Progenitor cell of endocrine pancreas (in vitro differentiated cells): Measurements from ENCODE around the gene AKTIP. TPM values are rescaled to one million over a fixed set of nuclear protein-coding genes. Genes with fewer than 3 reads are reported as not detected.
"Not testable (repeated sequence)": the region's sequence is repeated elsewhere in the genome, so short reads cannot be mapped to it uniquely, and the experiment has no call there.

Experiments used
- DNase-seq: peaks from one replicate; pipeline ENCODE4 v3.0.0; 2021; ENCODE audit warnings: low spot score; ENCODE audit not compliant: unreplicated experiment
- H3K27ac Mint-ChIP-seq: 2 replicates; pipeline ENCODE4 v1.8.0; 2021; ENCODE audit warnings: mild to moderate bottlenecking, moderate library complexity, mixed read lengths
- H3K27me3 Mint-ChIP-seq: 2 replicates; pipeline ENCODE4 v1.8.0; 2021; ENCODE audit warnings: mixed read lengths
- H3K36me3 Mint-ChIP-seq: 2 replicates; pipeline ENCODE4 v1.8.0; 2022; ENCODE audit warnings: mixed read lengths; ENCODE audit not compliant: insufficient read depth
- H3K4me1 Mint-ChIP-seq: 2 replicates; pipeline ENCODE4 v1.8.0; 2021; ENCODE audit warnings: low read depth, mixed read lengths
- H3K4me3 Mint-ChIP-seq: 2 replicates; pipeline ENCODE4 v1.8.0; 2021; ENCODE audit warnings: low read depth, mild to moderate bottlenecking, moderate library complexity, mixed read lengths
- H3K9me3 Mint-ChIP-seq: 2 replicates; pipeline ENCODE4 v1.8.0; 2021; ENCODE audit warnings: low read depth, mixed read lengths
- total RNA-seq: library from RNA; stranded (reverse); gene quantifications from 2 replicates; pipeline ENCODE4 v1.2.1, GENCODE V29; 2021
- TF ChIP-seq, protein P1 (sequence below): fragments of 200-600 bp; sonication (generic); IDR thresholded peaks from one replicate; pipeline ENCODE4 v1.5.0; 2021; ENCODE audit warnings: antibody characterized with exemption, mild to moderate bottlenecking; ENCODE audit not compliant: unreplicated experiment

AKTIP gene
- total RNA-seq, 1 donor from 2014 or later: 36.5 TPM

GRCh38 chr16:53541326-53541725 lies 38.3 kb upstream of the AKTIP start:
- TF ChIP-seq, protein P1, sequence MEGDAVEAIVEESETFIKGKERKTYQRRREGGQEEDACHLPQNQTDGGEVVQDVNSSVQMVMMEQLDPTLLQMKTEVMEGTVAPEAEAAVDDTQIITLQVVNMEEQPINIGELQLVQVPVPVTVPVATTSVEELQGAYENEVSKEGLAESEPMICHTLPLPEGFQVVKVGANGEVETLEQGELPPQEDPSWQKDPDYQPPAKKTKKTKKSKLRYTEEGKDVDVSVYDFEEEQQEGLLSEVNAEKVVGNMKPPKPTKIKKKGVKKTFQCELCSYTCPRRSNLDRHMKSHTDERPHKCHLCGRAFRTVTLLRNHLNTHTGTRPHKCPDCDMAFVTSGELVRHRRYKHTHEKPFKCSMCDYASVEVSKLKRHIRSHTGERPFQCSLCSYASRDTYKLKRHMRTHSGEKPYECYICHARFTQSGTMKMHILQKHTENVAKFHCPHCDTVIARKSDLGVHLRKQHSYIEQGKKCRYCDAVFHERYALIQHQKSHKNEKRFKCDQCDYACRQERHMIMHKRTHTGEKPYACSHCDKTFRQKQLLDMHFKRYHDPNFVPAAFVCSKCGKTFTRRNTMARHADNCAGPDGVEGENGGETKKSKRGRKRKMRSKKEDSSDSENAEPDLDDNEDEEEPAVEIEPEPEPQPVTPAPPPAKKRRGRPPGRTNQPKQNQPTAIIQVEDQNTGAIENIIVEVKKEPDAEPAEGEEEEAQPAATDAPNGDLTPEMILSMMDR: no peak
- Mint-ChIP-seq H3K9me3 (peaks cover 4% of the 10 kb centered on the region), H3K27me3 (peaks cover 10% of the 10 kb centered on the region), H3K4me3 (no peak overlapping the region), H3K36me3 (no peaks in the 10 kb centered on the region), H3K4me1 (no peaks in the 10 kb centered on the region), H3K27ac (no peak overlapping the region)
- no peak for DNase-seq

GRCh38 chr16:53539759-53540718 lies 37.0 kb upstream of the AKTIP start:
- H3K4me1 Mint-ChIP-seq, H3K4me3 Mint-ChIP-seq, H3K27ac Mint-ChIP-seq, H3K27me3 Mint-ChIP-seq, DNase-seq, H3K9me3 Mint-ChIP-seq, H3K36me3 Mint-ChIP-seq: not testable (repeated sequence)

DNA sequence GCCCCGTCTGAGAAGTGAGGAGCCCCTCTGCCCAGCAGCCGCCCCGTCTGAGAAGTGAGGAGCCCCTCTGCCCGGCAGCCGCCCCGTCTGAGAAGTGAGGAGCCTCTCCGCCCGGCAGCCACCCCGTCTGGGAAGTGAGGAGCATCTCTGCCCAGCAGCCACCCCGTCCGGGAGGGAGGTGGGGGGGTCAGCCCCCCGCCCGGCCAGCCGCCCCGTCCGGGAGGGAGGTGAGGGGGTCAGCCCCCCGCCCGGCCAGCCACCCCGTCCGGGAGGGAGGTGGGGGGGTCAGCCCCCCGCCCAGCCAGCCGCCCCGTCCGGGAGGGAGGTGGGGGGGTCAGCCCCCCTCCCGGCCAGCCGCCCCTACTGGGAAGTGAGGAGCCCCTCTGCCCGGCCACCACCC lies 36.3 kb upstream of the AKTIP start:
- H3K27ac Mint-ChIP-seq, H3K9me3 Mint-ChIP-seq, H3K27me3 Mint-ChIP-seq, H3K36me3 Mint-ChIP-seq, H3K4me1 Mint-ChIP-seq, H3K4me3 Mint-ChIP-seq, DNase-seq: not testable (repeated sequence)

DNA sequence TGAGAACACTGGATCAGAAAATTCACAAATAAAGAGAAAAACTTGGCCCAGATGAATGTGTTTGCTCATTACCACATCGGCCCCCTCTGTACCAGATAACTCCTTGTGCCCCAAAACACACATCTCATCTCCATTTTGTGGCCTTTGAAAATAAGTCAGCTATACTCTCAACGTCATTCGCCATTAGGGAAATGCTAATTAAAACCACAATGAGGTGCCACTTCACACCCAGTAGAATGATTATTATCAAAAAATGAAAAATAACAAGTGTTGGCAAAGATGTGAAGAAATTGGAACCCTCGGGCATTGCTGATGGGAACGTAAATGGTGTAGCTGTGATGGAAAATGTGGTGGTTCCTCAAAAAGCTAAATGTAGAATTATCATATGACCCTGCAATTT lies 34.6 kb upstream of the AKTIP start:
- Mint-ChIP-seq H3K27ac (no peak overlapping the region), H3K27me3 (no peaks in the 10 kb centered on the region), H3K4me1 (no peaks in the 10 kb centered on the region), H3K4me3 (no peak overlapping the region), H3K36me3 (no peaks in the 10 kb centered on the region), H3K9me3 (peaks cover 4% of the 10 kb centered on the region)
- TF ChIP-seq, protein P1: no peak
- DNase-seq: no peak

- DNase-seq: no peak
- H3K4me3 Mint-ChIP-seq: no peak overlapping the region
- H3K27me3 Mint-ChIP-seq: no peaks in the 10 kb centered on the region
- H3K4me1 Mint-ChIP-seq: peaks cover 6% of the 10 kb centered on the region
- peaks cover 4% of the 10 kb centered on the region for H3K9me3 Mint-ChIP-seq
- H3K36me3 Mint-ChIP-seq: no peaks in the 10 kb centered on the region
- no peak overlapping the region for H3K27ac Mint-ChIP-seq
- TF ChIP-seq, protein P1: no peak
Observed at GRCh38 chr16:53534206-53534605, 31.2 kb upstream of the AKTIP start.

DNA sequence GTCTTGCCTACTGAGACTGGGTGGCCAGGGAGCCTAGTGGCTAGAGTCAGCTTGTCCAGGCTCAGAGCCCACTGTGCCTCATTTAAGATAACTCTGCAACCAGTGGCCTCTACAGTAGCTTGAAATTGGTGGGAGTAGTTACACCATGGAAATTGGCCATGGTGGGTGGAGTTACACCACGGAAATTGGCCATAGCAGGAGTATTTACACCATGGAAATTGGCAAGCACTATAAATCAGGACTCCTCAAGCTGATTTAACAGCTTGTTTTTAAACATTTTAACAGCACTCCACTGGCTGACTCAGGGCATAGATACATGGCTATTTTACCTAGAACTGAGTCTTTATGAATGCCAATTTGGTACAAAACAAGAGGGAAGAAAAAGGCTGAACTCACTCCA lies 27.7 kb upstream of the AKTIP start:
- H3K9me3 Mint-ChIP-seq: no peaks in the 10 kb centered on the region
- no peaks in the 10 kb centered on the region for H3K27me3 Mint-ChIP-seq
- no peak overlapping the region for H3K27ac Mint-ChIP-seq

More for the DNA sequence above, 27.7 kb upstream of the AKTIP start:
- DNase-seq: no peak
- TF ChIP-seq, protein P1: no peak
- no peaks in the 10 kb centered on the region for H3K36me3 Mint-ChIP-seq
- H3K4me1 Mint-ChIP-seq: peaks cover 6% of the 10 kb centered on the region
- no peak overlapping the region for H3K4me3 Mint-ChIP-seq
